ENCODE results near the gene A4GNT. TPM values are rescaled to one million over a fixed set of nuclear protein-coding genes. Genes with fewer than 3 reads are reported as not detected.

The A4GNT gene
- total RNA-seq, 4 donors from 2014 or later: not detected

DNA sequence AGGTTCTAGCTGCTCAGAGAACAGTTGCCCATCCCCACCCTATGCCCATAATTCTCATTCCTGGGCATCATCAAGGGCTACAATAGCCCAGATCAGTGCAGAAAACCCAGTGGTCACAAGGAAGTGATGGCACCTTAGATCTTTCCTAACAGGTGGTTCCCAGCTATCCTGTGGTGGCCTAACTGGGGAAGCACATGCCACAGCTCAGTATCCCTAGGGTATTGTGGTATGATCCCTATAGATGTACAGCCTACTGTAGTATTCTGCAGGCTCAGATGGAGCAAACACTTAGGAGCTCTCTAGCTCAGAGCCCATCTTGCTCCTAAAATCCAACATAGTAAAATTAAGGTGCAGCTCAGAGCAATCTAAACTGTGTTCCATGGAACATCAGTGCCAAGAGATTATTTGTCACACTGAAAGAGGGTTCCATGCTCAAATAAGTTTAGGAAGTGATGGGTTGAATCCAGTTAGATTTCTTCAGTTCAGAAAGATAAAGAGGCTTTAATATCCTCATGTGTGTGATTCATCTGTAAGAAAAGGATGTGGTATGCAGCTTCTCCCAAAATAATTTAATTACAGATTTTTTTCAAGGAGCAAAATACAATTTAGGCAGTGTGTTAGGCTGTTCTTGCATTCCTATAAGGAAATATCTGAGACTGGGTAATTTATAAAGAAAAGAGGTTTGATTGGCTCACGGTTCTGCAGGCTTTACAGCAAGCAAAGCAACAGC is 4.4 kb downstream of the A4GNT start:
- Histone ChIP-seq H3K9me3 (no peaks in the 10 kb centered on the region), H3K27ac (no peak overlapping the region), H3K27me3 (no peaks in the 10 kb centered on the region), H3K36me3 (no peaks in the 10 kb centered on the region), H3K4me3 (no peak overlapping the region), H3K4me1 (no peaks in the 10 kb centered on the region)
- TF ChIP-seq, protein P1, sequence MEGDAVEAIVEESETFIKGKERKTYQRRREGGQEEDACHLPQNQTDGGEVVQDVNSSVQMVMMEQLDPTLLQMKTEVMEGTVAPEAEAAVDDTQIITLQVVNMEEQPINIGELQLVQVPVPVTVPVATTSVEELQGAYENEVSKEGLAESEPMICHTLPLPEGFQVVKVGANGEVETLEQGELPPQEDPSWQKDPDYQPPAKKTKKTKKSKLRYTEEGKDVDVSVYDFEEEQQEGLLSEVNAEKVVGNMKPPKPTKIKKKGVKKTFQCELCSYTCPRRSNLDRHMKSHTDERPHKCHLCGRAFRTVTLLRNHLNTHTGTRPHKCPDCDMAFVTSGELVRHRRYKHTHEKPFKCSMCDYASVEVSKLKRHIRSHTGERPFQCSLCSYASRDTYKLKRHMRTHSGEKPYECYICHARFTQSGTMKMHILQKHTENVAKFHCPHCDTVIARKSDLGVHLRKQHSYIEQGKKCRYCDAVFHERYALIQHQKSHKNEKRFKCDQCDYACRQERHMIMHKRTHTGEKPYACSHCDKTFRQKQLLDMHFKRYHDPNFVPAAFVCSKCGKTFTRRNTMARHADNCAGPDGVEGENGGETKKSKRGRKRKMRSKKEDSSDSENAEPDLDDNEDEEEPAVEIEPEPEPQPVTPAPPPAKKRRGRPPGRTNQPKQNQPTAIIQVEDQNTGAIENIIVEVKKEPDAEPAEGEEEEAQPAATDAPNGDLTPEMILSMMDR (IDR thresholded peaks at IDR 0.05): no peak
- no peak for TF ChIP-seq POLR2A (IDR thresholded peaks at IDR 0.05)
- DNase-seq: no peak

DNA sequence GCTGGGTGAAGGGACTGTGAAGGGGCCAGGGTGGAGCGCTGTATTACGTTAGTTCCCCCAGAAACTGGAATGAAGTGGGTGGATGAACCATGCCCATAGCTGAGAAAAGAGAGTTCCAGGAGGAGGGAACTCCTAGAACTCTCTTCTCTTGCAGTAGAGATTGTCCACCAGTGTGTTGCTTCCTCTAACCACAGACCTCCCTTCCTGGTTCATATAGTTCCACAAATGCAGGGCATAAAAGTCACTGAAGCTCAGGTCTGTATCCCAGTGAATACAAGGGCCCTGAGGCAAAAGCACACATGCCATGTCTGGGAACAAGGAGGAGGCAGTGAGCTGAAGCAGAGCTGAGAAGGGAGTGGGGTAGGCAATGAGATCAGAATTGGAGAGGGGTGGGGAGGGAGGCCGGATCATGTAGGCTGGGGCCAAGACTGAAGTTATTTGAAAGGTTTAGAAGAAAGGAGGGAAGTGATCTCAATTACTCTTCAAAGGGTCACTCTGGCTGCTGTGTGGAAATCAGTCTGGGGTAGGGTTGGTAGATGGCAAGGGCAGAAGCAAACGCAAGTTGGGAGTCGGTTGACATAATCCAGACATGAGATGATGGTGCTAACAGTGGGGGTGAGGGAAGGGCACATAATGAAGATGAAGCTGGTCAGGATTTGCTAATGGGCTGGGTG is 6.5 kb downstream of the A4GNT start:
- H3K27ac ChIP-seq: peak overlapping the region in 1 of 4 donors; percentile 33
- no peaks in the 10 kb centered on the region for H3K27me3 ChIP-seq
- no peaks in the 10 kb centered on the region for H3K4me1 ChIP-seq
- no peaks in the 10 kb centered on the region for H3K9me3 ChIP-seq
- DNase-seq: no peak
- no peaks in the 10 kb centered on the region for H3K36me3 ChIP-seq
- TF ChIP-seq, protein P1 (IDR thresholded peaks at IDR 0.05): no peak
- no peak for TF ChIP-seq POLR2A (IDR thresholded peaks at IDR 0.05)
- no peak overlapping the region for H3K4me3 ChIP-seq

DNA sequence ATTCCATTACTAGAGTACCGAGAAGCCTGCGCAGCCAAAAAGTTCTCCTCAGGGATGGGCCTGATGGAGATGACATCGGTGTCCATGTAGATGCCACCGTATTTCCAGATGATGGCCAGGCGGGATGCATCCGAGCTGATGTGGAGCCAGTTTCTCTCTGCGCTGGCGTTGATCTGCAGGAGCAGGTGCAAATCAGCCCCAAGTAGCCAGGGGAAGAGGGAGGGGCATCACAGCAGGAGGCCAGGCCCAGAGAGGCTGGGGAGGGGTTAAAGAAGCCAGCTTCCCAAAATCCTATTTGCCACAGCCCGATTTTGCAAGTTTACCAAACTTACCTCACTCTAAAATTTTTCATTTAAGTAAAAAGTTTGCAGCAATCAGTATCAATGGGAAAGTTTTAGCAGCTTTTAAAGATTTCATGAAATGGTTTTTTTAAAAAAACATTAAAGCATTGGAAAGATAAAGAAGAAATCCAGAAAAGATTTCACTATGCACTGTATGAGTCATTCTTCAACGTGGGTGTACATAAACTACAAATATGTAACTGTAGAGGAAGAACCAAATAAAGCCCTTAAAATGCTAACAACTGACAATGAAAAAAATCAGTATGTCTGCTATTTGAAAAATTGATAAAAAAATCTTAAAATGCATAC is 7.4 kb downstream of the A4GNT start:
- no peaks in the 10 kb centered on the region for H3K27me3 ChIP-seq
- TF ChIP-seq POLR2A (IDR thresholded peaks at IDR 0.05): no peak
- TF ChIP-seq, protein P1 (IDR thresholded peaks at IDR 0.05): no peak
- H3K4me3 ChIP-seq: no peak overlapping the region
- no peak overlapping the region for H3K27ac ChIP-seq
- H3K4me1 ChIP-seq: no peaks in the 10 kb centered on the region
- no peaks in the 10 kb centered on the region for H3K9me3 ChIP-seq
- DNase-seq: no peak
- H3K36me3 ChIP-seq: no peaks in the 10 kb centered on the region

GRCh38 chr3:138124188-138124587 is 8.0 kb downstream of the A4GNT start:
- Histone ChIP-seq H3K27me3 (no peaks in the 10 kb centered on the region), H3K27ac (no peak overlapping the region)
- DNase-seq: no peak

GRCh38 chr3:138119423-138119766 is 12.8 kb downstream of the A4GNT start:
- Histone ChIP-seq H3K4me1 (peaks cover 0 to 10% (median 3%) of the 10 kb centered on the region in 4 donors), H3K27me3 (no peaks in the 10 kb centered on the region), H3K4me3 (no peak overlapping the region), H3K27ac (no peak overlapping the region), H3K9me3 (no peaks in the 10 kb centered on the region), H3K36me3 (no peaks in the 10 kb centered on the region)
- TF ChIP-seq, protein P1 (IDR thresholded peaks at IDR 0.05): no peak
- TF ChIP-seq POLR2A (IDR thresholded peaks at IDR 0.05): no peak
- DNase-seq: no peak

More at GRCh38 chr3:138124188-138124587, 8.0 kb downstream of the A4GNT start:
- Histone ChIP-seq H3K9me3 (no peaks in the 10 kb centered on the region), H3K36me3 (no peaks in the 10 kb centered on the region), H3K4me1 (no peaks in the 10 kb centered on the region), H3K4me3 (no peak overlapping the region)
- no peak for TF ChIP-seq POLR2A (IDR thresholded peaks at IDR 0.05)
- TF ChIP-seq, protein P1 (IDR thresholded peaks at IDR 0.05): no peak

Measured in Peyer's patch (tissue), 4 donors.